Astrocyte of the cerebellum (primary cell): ENCODE data around the gene ANKZF1.

Experiments used
- DNase-seq: peaks from one replicate; pipeline ENCODE4 v3.0.0-alpha.2; 2011; ENCODE audit warnings: low read depth
- H3K4me3 ChIP-seq: 2 replicates; pipeline ENCODE4 v1.5.1; 2011; ENCODE audit warnings: mild to moderate bottlenecking, low read depth, low read length, moderate library complexity
- in situ Hi-C: cut with HindIII; loops from 2 replicates; pipeline ENCODE4 v1.10.0; 2017; ENCODE audit warnings: low sequenced_read_pairs
- TF ChIP-seq, protein P1 (sequence below): IDR thresholded peaks from 2 replicates; pipeline ENCODE4 v1.5.1; 2012; ENCODE audit warnings: low read length, low read depth, moderate library complexity, mild to moderate bottlenecking; ENCODE audit errors: missing control alignments

The ANKZF1 gene

GRCh38 chr2:219214786-219215185 lies 14.8 kb upstream of the ANKZF1 start:
- in situ Hi-C loops, result no loop called here
- H3K4me3 ChIP-seq, result no peak overlapping the region
- TF ChIP-seq, protein P1, sequence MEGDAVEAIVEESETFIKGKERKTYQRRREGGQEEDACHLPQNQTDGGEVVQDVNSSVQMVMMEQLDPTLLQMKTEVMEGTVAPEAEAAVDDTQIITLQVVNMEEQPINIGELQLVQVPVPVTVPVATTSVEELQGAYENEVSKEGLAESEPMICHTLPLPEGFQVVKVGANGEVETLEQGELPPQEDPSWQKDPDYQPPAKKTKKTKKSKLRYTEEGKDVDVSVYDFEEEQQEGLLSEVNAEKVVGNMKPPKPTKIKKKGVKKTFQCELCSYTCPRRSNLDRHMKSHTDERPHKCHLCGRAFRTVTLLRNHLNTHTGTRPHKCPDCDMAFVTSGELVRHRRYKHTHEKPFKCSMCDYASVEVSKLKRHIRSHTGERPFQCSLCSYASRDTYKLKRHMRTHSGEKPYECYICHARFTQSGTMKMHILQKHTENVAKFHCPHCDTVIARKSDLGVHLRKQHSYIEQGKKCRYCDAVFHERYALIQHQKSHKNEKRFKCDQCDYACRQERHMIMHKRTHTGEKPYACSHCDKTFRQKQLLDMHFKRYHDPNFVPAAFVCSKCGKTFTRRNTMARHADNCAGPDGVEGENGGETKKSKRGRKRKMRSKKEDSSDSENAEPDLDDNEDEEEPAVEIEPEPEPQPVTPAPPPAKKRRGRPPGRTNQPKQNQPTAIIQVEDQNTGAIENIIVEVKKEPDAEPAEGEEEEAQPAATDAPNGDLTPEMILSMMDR, result no peak
- no peak for DNase-seq

- TF ChIP-seq, protein P1, result no peak
- no peak for DNase-seq
- H3K4me3 ChIP-seq, result no peak overlapping the region
- in situ Hi-C loops, result no loop called here
Observed at GRCh38 chr2:219215871-219216534, 13.6 kb upstream of the ANKZF1 start.

GRCh38 chr2:219216535-219216915 lies 13.1 kb upstream of the ANKZF1 start:
- TF ChIP-seq, protein P1, result no peak
- DNase-seq, result no peak
- no peak overlapping the region for H3K4me3 ChIP-seq
- in situ Hi-C loops, result no loop called here

GRCh38 chr2:219218217-219218731 lies 11.3 kb upstream of the ANKZF1 start:
- in situ Hi-C loops, result no loop called here
- TF ChIP-seq, protein P1, result no peak
- DNase-seq, result no peak
- H3K4me3 ChIP-seq, result peak overlapping the region; percentile 49

GRCh38 chr2:219218732-219219701 lies 10.6 kb upstream of the ANKZF1 start, which contains the start of gene ABCB6:
ABCB6 (minus strand) TSS chr2:219218958; CDS start chr2:219218673, 285 bp downstream.
- TF ChIP-seq, protein P1, result no peak
- DNase-seq, result peak; percentile 84
- in situ Hi-C loops, result no loop called here

DNA sequence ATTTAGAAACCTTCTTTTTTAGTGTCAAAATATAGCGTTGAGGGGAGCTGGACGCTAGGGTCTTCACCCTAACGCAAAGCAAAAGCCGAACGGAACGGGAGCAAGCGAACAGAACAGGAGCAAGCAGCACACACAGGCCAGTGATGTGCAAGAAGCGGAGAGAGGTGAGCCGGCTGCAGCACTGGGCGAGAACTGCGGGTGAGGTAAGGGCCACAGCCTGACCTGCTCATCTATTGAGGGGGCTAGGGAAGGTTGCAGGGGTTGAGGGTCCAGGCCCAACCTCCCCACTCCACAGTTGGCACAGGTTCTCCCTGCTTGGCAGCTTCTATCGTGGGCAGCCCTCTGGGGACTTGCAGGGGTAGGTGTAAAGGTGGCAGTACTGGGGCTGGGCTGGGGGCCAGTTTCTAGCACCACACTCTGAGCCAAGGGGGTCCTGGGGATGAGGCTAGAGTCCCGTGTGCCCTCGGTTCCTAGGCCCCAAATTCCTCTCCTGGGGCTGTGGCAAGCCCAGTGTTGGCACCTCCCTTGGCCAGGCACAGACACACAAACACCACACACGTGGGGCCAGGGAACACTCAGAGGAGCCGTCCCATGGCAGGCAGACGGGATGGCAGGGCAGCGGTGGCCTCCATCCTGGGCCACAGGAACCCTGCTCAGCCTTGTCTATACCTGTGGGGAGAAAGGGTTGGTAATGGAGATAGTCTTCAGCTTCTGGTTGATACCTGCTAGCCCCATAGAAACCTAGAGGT lies 9.6 kb upstream of the ANKZF1 start:
- H3K4me3 ChIP-seq, result no peak overlapping the region
- no peak for DNase-seq
- TF ChIP-seq, protein P1, result no peak
- in situ Hi-C loops, result no loop called here

More at GRCh38 chr2:219218732-219219701, 10.6 kb upstream of the ANKZF1 start, which contains the start of gene ABCB6:
- H3K4me3 ChIP-seq, result peak within 1 kb of the TSS; percentile 49
